Measurements from ENCODE around the gene EFNA1. TPM values are rescaled to one million over a fixed set of nuclear protein-coding genes. Genes with fewer than 3 reads are reported as not detected.
"Not testable (repeated sequence)": the region's sequence is repeated elsewhere in the genome, so short reads cannot be mapped to it uniquely, and the experiment has no call there.

Gene EFNA1
- total and polyA plus RNA-seq, 7 donors, result 5.5 to 42.6 (median 15.0) TPM

DNA sequence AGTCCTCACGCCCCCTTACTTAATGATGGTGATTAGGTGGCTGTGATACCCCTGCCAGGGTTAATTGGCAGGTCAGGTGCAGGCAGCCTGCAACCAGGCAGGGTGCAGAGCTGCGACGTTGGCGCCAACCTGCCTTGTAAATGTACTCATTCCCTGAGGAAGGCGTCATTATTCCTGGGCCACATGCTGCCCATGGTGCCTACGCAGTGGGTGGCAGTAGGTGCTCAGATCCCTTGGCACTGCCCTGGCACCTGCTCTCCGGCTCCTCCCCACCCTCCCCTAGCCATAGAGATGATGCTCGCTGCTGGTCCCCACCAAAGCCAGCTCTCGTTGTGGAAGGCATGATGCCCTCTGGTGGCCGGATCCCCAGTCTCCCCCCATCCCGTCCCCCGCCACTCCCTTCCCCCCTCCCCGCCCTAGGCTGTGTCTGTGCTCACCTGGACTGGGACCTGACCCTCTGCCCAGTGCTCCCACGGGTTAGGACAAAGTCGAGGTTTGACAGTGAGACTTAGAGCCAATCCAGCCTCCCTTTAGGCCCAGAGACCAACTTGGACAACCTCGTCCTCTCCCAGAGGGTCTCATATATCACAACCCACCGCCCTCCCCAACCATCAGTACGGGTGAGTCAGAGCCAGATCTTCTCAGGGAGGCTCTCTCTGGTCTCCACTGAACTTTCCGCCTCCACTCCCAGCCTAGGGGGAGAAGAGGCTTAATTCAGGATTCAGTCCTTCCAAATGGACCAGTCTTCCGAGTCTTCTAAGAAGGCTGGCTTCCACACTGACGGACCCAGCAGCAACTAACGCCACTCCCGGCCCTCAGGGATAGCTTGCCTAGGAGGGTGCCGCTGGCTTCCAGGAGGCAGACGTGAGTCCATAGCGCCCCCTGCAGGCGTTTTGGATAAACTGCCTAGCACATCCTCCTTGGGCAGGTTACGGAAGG, 39.8 kb downstream of the EFNA1 start:
- H3K36me3 ChIP-seq (ENCODE audit: insufficient read depth in 1 of 2, low read depth in 1 of 2), result peaks cover 0 to 27% of the 10 kb centered on the region in 2 donors
- peak overlapping the region; percentile 12 for H3K4me3 ChIP-seq
- TF ChIP-seq, protein P1, sequence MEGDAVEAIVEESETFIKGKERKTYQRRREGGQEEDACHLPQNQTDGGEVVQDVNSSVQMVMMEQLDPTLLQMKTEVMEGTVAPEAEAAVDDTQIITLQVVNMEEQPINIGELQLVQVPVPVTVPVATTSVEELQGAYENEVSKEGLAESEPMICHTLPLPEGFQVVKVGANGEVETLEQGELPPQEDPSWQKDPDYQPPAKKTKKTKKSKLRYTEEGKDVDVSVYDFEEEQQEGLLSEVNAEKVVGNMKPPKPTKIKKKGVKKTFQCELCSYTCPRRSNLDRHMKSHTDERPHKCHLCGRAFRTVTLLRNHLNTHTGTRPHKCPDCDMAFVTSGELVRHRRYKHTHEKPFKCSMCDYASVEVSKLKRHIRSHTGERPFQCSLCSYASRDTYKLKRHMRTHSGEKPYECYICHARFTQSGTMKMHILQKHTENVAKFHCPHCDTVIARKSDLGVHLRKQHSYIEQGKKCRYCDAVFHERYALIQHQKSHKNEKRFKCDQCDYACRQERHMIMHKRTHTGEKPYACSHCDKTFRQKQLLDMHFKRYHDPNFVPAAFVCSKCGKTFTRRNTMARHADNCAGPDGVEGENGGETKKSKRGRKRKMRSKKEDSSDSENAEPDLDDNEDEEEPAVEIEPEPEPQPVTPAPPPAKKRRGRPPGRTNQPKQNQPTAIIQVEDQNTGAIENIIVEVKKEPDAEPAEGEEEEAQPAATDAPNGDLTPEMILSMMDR (IDR thresholded peaks at IDR 0.05), result peak; percentile 86
- WGBS, 3 donors, result 3 to 5% (median 4%) methylated on average over 23 to 28 of the region's 28 CpGs
- ATAC-seq (peak; percentile 77 to 88 (median 84)), DNase-seq (peak; percentile 90 to 94)
- peak overlapping the region; percentile 55 for H3K27ac ChIP-seq
- H3K4me1 ChIP-seq, result peaks cover 16% of the 10 kb centered on the region
- no peaks in the 10 kb centered on the region for H3K9me3 ChIP-seq
- intact Hi-C loops (cut with DNase I), result loop anchor here (1.0 to 5.0 kb wide), 3 partner anchors 40 to 76 kb away; partner anchors contain the start of gene EFNA1 (in 1 of the 2)
- peaks cover 0 to 7% (median 0%) of the 10 kb centered on the region in 3 donors for H3K27me3 ChIP-seq (ENCODE audit: insufficient read depth in 3 of 3, low read length in 2 of 3)

DNA sequence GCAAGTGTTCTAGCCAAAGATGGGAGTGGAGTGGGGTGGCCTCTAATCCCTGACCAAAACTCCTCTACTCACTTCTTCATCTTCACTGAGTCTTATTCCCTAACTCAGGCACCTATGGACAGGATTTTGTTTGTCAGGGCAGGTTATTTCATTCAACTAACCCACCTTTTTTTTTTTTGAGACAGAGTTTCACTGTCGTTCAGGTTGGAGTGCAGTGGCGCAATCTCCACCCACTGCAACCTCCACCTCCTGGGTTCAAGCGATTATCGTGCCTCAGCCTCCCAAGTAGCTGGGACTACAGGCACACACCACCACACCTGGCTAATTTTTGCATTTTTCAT, 40.4 kb downstream of the EFNA1 start:
- ATAC-seq; H3K9me3 ChIP-seq; H3K4me3 ChIP-seq; H3K27ac ChIP-seq; H3K27me3 ChIP-seq (ENCODE audit: insufficient read depth in 3 of 3, low read length in 2 of 3); DNase-seq: not testable (repeated sequence)
- Histone ChIP-seq H3K36me3 (ENCODE audit: insufficient read depth in 1 of 2, low read depth in 1 of 2) (peaks cover 0 to 27% of the 10 kb centered on the region in 2 donors), H3K4me1 (peaks cover 16% of the 10 kb centered on the region)
- 43 to 51% (median 48%) methylated on average over 4 of the region's 4 CpGs for WGBS, 3 donors
- intact Hi-C loops (cut with DNase I), result loop anchor here (1.0 to 5.0 kb wide), 3 partner anchors 41 to 77 kb away; partner anchors contain the start of gene EFNA1 (in 1 of the 2)

DNA sequence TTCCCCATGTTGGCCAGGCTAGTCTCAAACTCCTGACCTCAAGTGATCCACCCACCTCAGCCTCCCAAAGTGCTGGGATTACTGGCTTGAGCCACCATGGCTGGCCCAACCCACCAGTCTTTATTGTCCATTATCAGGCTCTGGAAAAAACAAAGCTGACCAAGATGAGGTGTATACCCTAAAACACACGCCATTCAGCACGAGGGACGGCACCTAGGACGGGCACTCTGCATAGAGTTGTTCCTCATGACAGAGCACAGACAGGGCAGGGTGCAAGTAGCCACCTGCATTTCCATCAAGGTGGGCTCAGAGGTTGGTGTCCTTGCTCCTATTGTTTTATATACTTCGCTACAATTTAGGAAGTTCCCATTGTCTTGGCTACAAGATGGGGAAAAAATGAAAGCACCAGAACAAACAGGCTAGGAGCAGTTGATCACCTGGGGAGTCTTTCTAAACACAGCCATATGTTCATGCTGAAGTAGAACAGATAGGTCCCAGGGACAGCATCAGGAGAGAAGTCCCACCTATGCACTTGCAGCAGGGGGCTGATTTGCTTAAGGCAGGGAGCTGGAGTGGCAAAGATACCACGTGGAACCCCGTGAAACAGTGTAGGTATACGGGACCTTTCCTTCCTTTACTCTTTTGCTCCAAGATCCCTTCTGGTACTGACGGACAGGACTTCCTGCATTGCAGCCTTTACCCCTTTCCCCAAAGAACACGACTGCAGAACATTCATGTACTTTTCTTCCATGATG, 41.0 kb downstream of the EFNA1 start:
- intact Hi-C loops (cut with DNase I), result loop anchor here (1.0 to 5.0 kb wide), 3 partner anchors 41 to 77 kb away; partner anchors contain the start of gene EFNA1 (in 1 of the 2)
- Histone ChIP-seq H3K27me3 (ENCODE audit: insufficient read depth in 3 of 3, low read length in 2 of 3) (peaks cover 0 to 7% (median 0%) of the 10 kb centered on the region in 3 donors), H3K4me1 (peaks cover 16% of the 10 kb centered on the region), H3K27ac (no peak overlapping the region), H3K4me3 (no peak overlapping the region), H3K36me3 (ENCODE audit: insufficient read depth in 1 of 2, low read depth in 1 of 2) (peaks cover 0 to 27% of the 10 kb centered on the region in 2 donors), H3K9me3 (no peaks in the 10 kb centered on the region)
- TF ChIP-seq, protein P1 (IDR thresholded peaks at IDR 0.05), result no peak
- WGBS, 3 donors, result 77 to 86% (median 79%) methylated on average over 10 of the region's 10 CpGs
- DNase-seq, result no peak
- ATAC-seq, result no peak

DNA sequence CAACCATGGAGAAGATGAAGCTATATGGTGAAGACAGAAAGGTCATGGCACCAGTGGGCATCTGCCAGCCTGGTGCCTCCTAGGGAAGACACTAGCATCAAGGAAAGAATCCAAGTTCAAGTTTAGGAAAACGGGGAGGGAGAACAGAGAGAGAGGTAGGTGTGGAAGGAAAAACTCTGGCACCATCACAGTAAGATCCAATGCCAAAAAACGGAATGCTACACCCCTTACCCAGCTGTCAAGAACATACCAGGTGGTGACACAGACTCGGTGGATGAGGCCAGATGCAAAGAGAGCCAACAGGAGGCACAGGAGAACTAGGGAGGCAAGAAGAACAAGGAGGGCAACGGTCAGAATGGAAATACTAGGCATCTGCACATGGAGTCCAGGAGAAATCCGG, 41.9 kb downstream of the EFNA1 start:
- peaks cover 0 to 27% of the 10 kb centered on the region in 2 donors for H3K36me3 ChIP-seq (ENCODE audit: insufficient read depth in 1 of 2, low read depth in 1 of 2)
- DNase-seq (no peak), ATAC-seq (no peak)
- no peak overlapping the region for H3K4me3 ChIP-seq
- intact Hi-C loops (cut with DNase I), result loop anchor here (2.0 to 5.0 kb wide), 2 partner anchors 42 to 77 kb away; partner anchors contain the start of gene EFNA1 (in 1 of the 2)
- H3K27ac ChIP-seq, result no peak overlapping the region
- peaks cover 16% of the 10 kb centered on the region for H3K4me1 ChIP-seq
- H3K9me3 ChIP-seq, result no peaks in the 10 kb centered on the region
- peaks cover 0 to 13% (median 5%) of the 10 kb centered on the region in 3 donors for H3K27me3 ChIP-seq (ENCODE audit: insufficient read depth in 3 of 3, low read length in 2 of 3)
- TF ChIP-seq, protein P1 (IDR thresholded peaks at IDR 0.05), result no peak
- WGBS, 3 donors, result 45 to 69% (median 51%) methylated on average over 5 of the region's 5 CpGs

Measured in psoas muscle (tissue), 8 donors.